SK-N-SH (cell line): ENCODE measurements around the gene EIPR1. TPM values are rescaled to one million over a fixed set of nuclear protein-coding genes. Genes with fewer than 3 reads are reported as not detected.
"Not testable (repeated sequence)": the region's sequence is repeated elsewhere in the genome, so short reads cannot be mapped to it uniquely, and the experiment has no call there.

Experiments used
- CTCF ChIA-PET: fragments of 300-600, 350-600 bp; formaldehyde crosslinking; extraction: SDS; loops from one replicate; lab custom pipeline; 2021; lab: Yijun Ruan, JAX
- POLR2A ChIA-PET: fragments of 350-600 bp; sonication (Branson Sonifier 250); formaldehyde crosslinking; extraction: SDS; loops from one replicate; lab custom pipeline; 2020; ENCODE audit warnings: antibody characterized with exemption, inconsistent platforms; lab: Yijun Ruan, JAX
- DNase-seq: peaks from one replicate; pipeline ENCODE4 v3.0.0; 2012
- H2AFZ ChIP-seq: fragments of 200-600 bp; sonication (generic); 2 replicates; pipeline ENCODE4 v1.8.1; 2016; ENCODE audit warnings: antibody characterized with exemption, mild to moderate bottlenecking, low read depth
- H3F3A ChIP-seq: fragments of 200-600 bp; sonication (generic); replicated peaks from 2 replicates; pipeline ENCODE3; 2016; ENCODE audit warnings: antibody characterized with exemption, mild to moderate bottlenecking; ENCODE audit not compliant: insufficient read depth
- H3K27ac ChIP-seq, 2 experiments: fragments of 200-500 bp in 1 of 2; fragments of 200-600 bp in 1 of 2; sonication (Bioruptor generic) in 1 of 2; sonication (generic), shearing (Covaris generic) in 1 of 2; 2 replicates each; pipeline versions ENCODE4 v1.5.1 to v1.6.1; 2014 to 2016; ENCODE audit warnings: low read depth in 2 of 2, inconsistent platforms in 1 of 2, low read length in 1 of 2, mild to moderate bottlenecking in 1 of 2, mixed read lengths in 1 of 2
- H3K27me3 ChIP-seq: fragments of 200-600 bp; sonication (generic), shearing (Covaris generic); 2 replicates; pipeline ENCODE4 v1.6.1; 2016; ENCODE audit warnings: mixed run types; ENCODE audit not compliant: insufficient read depth
- H3K36me3 ChIP-seq, 2 experiments: fragments of 200-500 bp in 1 of 2; fragments of 200-600 bp in 1 of 2; sonication (Bioruptor generic) in 1 of 2; sonication (generic) in 1 of 2; replicated peaks in 1 of 2; 2 replicates each; pipeline versions ENCODE3 to v1.5.1; 2014 to 2016; ENCODE audit warnings: low read length in 1 of 2, mild to moderate bottlenecking in 1 of 2; ENCODE audit not compliant: insufficient read depth in 2 of 2, control insufficient read depth in 1 of 2
- H3K4me1 ChIP-seq, 2 experiments: fragments of 200-500 bp in 1 of 2; fragments of 200-600 bp in 1 of 2; sonication (Bioruptor generic) in 1 of 2; sonication (generic), shearing (Covaris generic) in 1 of 2; 2 replicates each; pipeline versions ENCODE4 v1.5.1 to v1.6.1; 2014 to 2016; ENCODE audit warnings: low read depth in 1 of 2, low read length in 1 of 2, mixed run types in 1 of 2; ENCODE audit not compliant: insufficient read depth in 2 of 2, control insufficient read depth in 1 of 2
- H3K4me2 ChIP-seq: fragments of 200-600 bp; sonication (generic), shearing (Covaris generic); 2 replicates; pipeline ENCODE4 v1.6.1; 2017; ENCODE audit warnings: mixed run types
- H3K4me3 ChIP-seq, 2 experiments: fragments of 200-500 bp in 1 of 2; fragments of 200-600 bp in 1 of 2; sonication (Bioruptor generic) in 1 of 2; sonication (generic), shearing (Covaris generic) in 1 of 2; 2 replicates each; pipeline versions ENCODE4 v1.5.1 to v1.8.1; 2014 to 2016; ENCODE audit warnings: low read depth in 2 of 2, inconsistent platforms in 1 of 2, low read length in 1 of 2, mild to moderate bottlenecking in 1 of 2, mixed read lengths in 1 of 2, moderate library complexity in 1 of 2
- H3K79me2 ChIP-seq: fragments of 200-600 bp; sonication (generic); 2 replicates; pipeline ENCODE4 v1.8.1; 2017; ENCODE audit warnings: mild to moderate bottlenecking; ENCODE audit not compliant: insufficient read depth
- H3K9ac ChIP-seq: fragments of 200-600 bp; sonication (generic); 2 replicates; pipeline ENCODE4 v1.6.1; 2017; ENCODE audit warnings: mixed run types
- H3K9me2 ChIP-seq: fragments of 200-600 bp; sonication (generic); 2 replicates; pipeline ENCODE4 v1.6.1; 2017; ENCODE audit warnings: mixed run types
- H3K9me3 ChIP-seq: fragments of 200-600 bp; sonication (generic); 2 replicates; pipeline ENCODE4 v1.6.1; 2017; ENCODE audit warnings: mixed run types, mild to moderate bottlenecking, moderate library complexity
- H4K20me1 ChIP-seq: fragments of 200-600 bp; sonication (generic); 2 replicates; pipeline ENCODE4 v1.6.1; 2017; ENCODE audit warnings: mild to moderate bottlenecking, mixed run types; ENCODE audit not compliant: insufficient read depth
- NFIC ChIP-seq: IDR thresholded peaks from 2 replicates; pipeline ENCODE4 v1.4.0; 2012; ENCODE audit warnings: borderline replicate concordance
- RCOR1 ChIP-seq: fragments of 150-350 bp; IDR thresholded peaks from 2 replicates; pipeline ENCODE4 v1.6.1; 2017; ENCODE audit warnings: antibody characterized with exemption, low read length
- WGBS: methylation state at CpG from one replicate; pipeline ENCODE4 v1.1.6; 2017; ENCODE audit warnings: low lambda C conversion rate; 5-methylcytosine and 5-hydroxymethylcytosine counted together
- polyA plus RNA-seq, 3 experiments: library from polyadenylated mRNA; depleted of rRNA; stranded (reverse); fragments of >200 nt; gene quantifications; 2 replicates each; pipeline ENCODE4 v1.2.3, GENCODE V29; 2012

EIPR1 gene
- polyA plus RNA-seq, 1 of the 3 experiments (the other 2 are of a cell fraction) = 85.9 TPM

GRCh38 chr2:3284657-3285630, 92.7 kb downstream of the EIPR1 start:
- peaks cover 23% of the 10 kb centered on the region; the same call in 1 of the 2 replicates for H4K20me1 ChIP-seq
- H3K9me2 ChIP-seq = no peaks in the 10 kb centered on the region

GRCh38 chr2:3283876-3284656, 93.6 kb downstream of the EIPR1 start:
- peaks cover 11% of the 10 kb centered on the region; the same call in 1 of the 2 replicates for H3K79me2 ChIP-seq
- not testable (repeated sequence) for H3F3A ChIP-seq, H3K36me3 ChIP-seq, H3K9me3 ChIP-seq, H3K4me3 ChIP-seq, H2AFZ ChIP-seq, H3K27me3 ChIP-seq, H3K4me2 ChIP-seq, H3K9ac ChIP-seq, H3K9me2 ChIP-seq
- CTCF ChIA-PET = interaction anchor here (3.2 kb wide), 1 partner anchor 19 kb away, joined by 18 read pairs; no protein-coding TSS in a partner anchor
- 96% methylated on average over 23 of the region's 38 CpGs for WGBS
- peak; percentile 17 for DNase-seq
- H3K4me1 ChIP-seq = peaks cover 12 to 86% of the 10 kb centered on the region in 2 experiments; a peak in 3 of 4 replicates
- peak overlapping the region in 1 of 2 experiments; percentile 69; a peak in 2 of 4 replicates for H3K27ac ChIP-seq
- peaks cover 23% of the 10 kb centered on the region; the same call in 1 of the 2 replicates for H4K20me1 ChIP-seq
- POLR2A ChIA-PET = interaction anchor here (2.3 kb wide), 1 partner anchor 156 kb away, joined by 12 read pairs; no protein-coding TSS in a partner anchor

More at GRCh38 chr2:3284657-3285630, 92.7 kb downstream of the EIPR1 start:
- Histone ChIP-seq H3K4me3 (no peak overlapping the region), H3F3A (peaks cover 10% of the 10 kb centered on the region), H3K9me3 (no peaks in the 10 kb centered on the region), H3K9ac (no peak overlapping the region), H3K36me3 (no peaks in the 10 kb centered on the region), H3K4me2 (no peak overlapping the region), H2AFZ (no peak overlapping the region), H3K27ac (peak overlapping the region in 1 of 2 experiments; percentile 69; a peak in 2 of 4 replicates), H3K79me2 (peaks cover 12% of the 10 kb centered on the region; the same call in 1 of the 2 replicates), H3K27me3 (no peaks in the 10 kb centered on the region), H3K4me1 (peaks cover 12 to 87% of the 10 kb centered on the region in 2 experiments; a peak in 3 of 4 replicates)
- POLR2A ChIA-PET = interaction anchor here (0.9 kb wide), 1 partner anchor 158 kb away, joined by 3 read pairs; no protein-coding TSS in a partner anchor
- 87% methylated on average over 24 of the region's 24 CpGs for WGBS
- peak; percentile 26 for DNase-seq
- no peak for TF ChIP-seq RCOR1
- CTCF ChIA-PET = interaction anchor here (0.6 to 3.9 kb wide), 5 partner anchors 9 to 29 kb away, joined by 3 to 24 read pairs (median 3); no protein-coding TSS in a partner anchor

GRCh38 chr2:3283206-3283605, 94.4 kb downstream of the EIPR1 start:
- no peaks in the 10 kb centered on the region for H3K9me3 ChIP-seq
- H3K27ac ChIP-seq = peak overlapping the region in 1 of 2 experiments; percentile 100; a peak in 2 of 4 replicates
- H3K4me2 ChIP-seq = peak overlapping the region; percentile 76
- H3K79me2 ChIP-seq = peaks cover 11% of the 10 kb centered on the region; the same call in 1 of the 2 replicates
- ChIA-PET CTCF (interaction anchor here (1.3 to 3.2 kb wide), 4 partner anchors 19 to 1056 kb away, joined by 3 to 18 read pairs (median 3); no protein-coding TSS in a partner anchor), POLR2A (interaction anchor here (1.0 to 2.3 kb wide), 4 partner anchors 95 to 241 kb away, joined by 4 to 12 read pairs (median 4); partner anchors contain the start of gene EIPR1)
- peak; percentile 72 for DNase-seq
- no peak for TF ChIP-seq NFIC
- WGBS = 88% methylated on average over 10 of the region's 14 CpGs
- H4K20me1 ChIP-seq = peaks cover 23% of the 10 kb centered on the region; the same call in 1 of the 2 replicates
- H2AFZ ChIP-seq = no peak overlapping the region
- peaks cover 0 to 4% of the 10 kb centered on the region in 2 experiments for H3K36me3 ChIP-seq
- H3K9me2 ChIP-seq = no peaks in the 10 kb centered on the region
- H3F3A ChIP-seq = peaks cover 10% of the 10 kb centered on the region
- H3K4me3 ChIP-seq = no peak overlapping the region
- no peaks in the 10 kb centered on the region for H3K27me3 ChIP-seq
- peaks cover 12 to 84% of the 10 kb centered on the region in 2 experiments; a peak in 3 of 4 replicates for H3K4me1 ChIP-seq
- H3K9ac ChIP-seq = no peak overlapping the region
